ENCODE measurements around the gene ITPR3.

Gene ITPR3

DNA sequence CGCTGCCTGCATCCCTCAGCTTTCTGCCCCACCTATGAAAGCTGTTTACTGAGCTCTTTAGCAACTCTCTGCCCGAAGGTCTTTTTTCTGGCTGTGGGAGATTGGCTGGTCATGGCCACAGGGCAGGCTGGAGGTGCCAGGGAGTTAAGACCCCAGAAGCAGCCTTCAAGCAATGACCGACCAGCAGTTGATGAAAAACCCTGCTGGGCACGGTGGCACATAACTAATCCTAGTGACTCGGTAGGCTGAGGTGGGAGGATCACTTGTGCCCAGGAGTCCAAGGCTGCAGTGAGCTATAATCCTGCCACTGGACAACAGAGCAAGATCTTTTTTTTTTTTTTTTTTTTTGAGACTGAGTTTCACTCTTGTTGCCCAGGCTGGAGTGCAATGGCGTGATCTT, 20.4 kb upstream of the ITPR3 start:
- Histone ChIP-seq H3K27me3 (ENCODE audit: control insufficient read depth in 3 of 3, insufficient read depth in 3 of 3, low read depth in 1 of 3, low read length in 3 of 3) (no peaks in the 10 kb centered on the region), H3K79me1 (ENCODE audit: low read depth, low read length) (peaks cover 2% of the 10 kb centered on the region), H3K4me3 (ENCODE audit: low read length in 2 of 2) (no peak overlapping the region), H4K8ac (ENCODE audit: low read depth, low read length) (no peak overlapping the region), H3K23ac (ENCODE audit: low read depth, low read length, poor library complexity) (no peak overlapping the region), H3K36me3 (replicated peaks in 1 of 2; ENCODE audit: control insufficient read depth in 2 of 2, insufficient read depth in 2 of 2, low read length in 2 of 2) (no peaks in the 10 kb centered on the region), H4K91ac (ENCODE audit: low read depth, low read length, poor library complexity) (no peak overlapping the region), H3K14ac (ENCODE audit: low read length) (no peak overlapping the region), H3K4me2 (ENCODE audit: insufficient read depth, low read length, poor library complexity, severe bottlenecking) (no peak overlapping the region), H2BK5ac (ENCODE audit: low read length) (no peak overlapping the region), H2BK12ac (ENCODE audit: low read length) (peak overlapping the region; percentile 22), H2BK15ac (ENCODE audit: low read length) (no peak overlapping the region), H2BK120ac (ENCODE audit: low read depth, low read length) (no peak overlapping the region), H2AFZ (ENCODE audit: low read length) (no peak overlapping the region), H2AK5ac (ENCODE audit: low read depth, low read length) (no peak overlapping the region), H3K27ac (replicated peaks; ENCODE audit: low read length) (no peak overlapping the region), H3K4me1 (ENCODE audit: control insufficient read depth in 2 of 2, insufficient read depth in 1 of 2, low read depth in 1 of 2, low read length in 2 of 2) (peaks cover 0 to 4% of the 10 kb centered on the region in 2 donors), H3K4ac (ENCODE audit: low read length) (no peak overlapping the region), H3K9ac (ENCODE audit: low read depth, low read length, poor library complexity) (no peak overlapping the region), H3K18ac (ENCODE audit: low read length) (no peak overlapping the region), H3K9me3 (replicated peaks in 1 of 2; ENCODE audit: control insufficient read depth in 2 of 2, insufficient read depth in 1 of 2, low read depth in 1 of 2, low read length in 2 of 2) (peaks cover 0 to 1% of the 10 kb centered on the region in 2 donors)
- WGBS, 2 donors (ENCODE audit: extremely low coverage in 2 of 2, insufficient read length in 2 of 2, insufficient replicate concordance in 1 of 2): no CpG with 5 or more reads among the region's 6 CpGs
- no peak for DNase-seq (ENCODE audit: low spot score)

DNA sequence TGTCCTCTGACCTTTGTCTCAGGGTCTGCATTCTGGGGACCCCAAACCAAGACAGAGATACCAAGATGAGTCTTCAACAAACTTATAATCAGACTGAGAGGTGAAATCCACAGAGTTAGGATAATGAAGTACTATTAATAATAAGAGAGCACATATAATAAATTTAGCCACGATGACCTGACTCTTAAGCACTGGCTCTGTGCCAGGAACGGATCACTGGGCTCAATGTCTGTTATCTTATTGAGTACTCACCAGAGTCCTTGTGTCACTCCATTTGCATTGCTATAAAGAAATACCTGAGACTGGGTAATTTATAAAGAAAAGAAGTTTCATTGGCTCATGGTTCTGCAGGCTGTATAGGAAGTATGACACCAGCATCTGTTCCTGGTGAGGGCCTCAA, 18.9 kb upstream of the ITPR3 start:
- Histone ChIP-seq H3K4me3 (ENCODE audit: low read length in 2 of 2) (no peak overlapping the region), H2AFZ (ENCODE audit: low read length) (no peak overlapping the region), H4K91ac (ENCODE audit: low read depth, low read length, poor library complexity) (no peak overlapping the region), H3K23ac (ENCODE audit: low read depth, low read length, poor library complexity) (no peak overlapping the region), H2BK120ac (ENCODE audit: low read depth, low read length) (no peak overlapping the region), H4K8ac (ENCODE audit: low read depth, low read length) (no peak overlapping the region), H2BK5ac (ENCODE audit: low read length) (no peak overlapping the region), H3K4me1 (ENCODE audit: control insufficient read depth in 2 of 2, insufficient read depth in 1 of 2, low read depth in 1 of 2, low read length in 2 of 2) (peaks cover 3 to 7% of the 10 kb centered on the region in 2 donors), H3K4me2 (ENCODE audit: insufficient read depth, low read length, poor library complexity, severe bottlenecking) (no peak overlapping the region), H3K18ac (ENCODE audit: low read length) (no peak overlapping the region), H2AK5ac (ENCODE audit: low read depth, low read length) (no peak overlapping the region), H3K27me3 (ENCODE audit: control insufficient read depth in 3 of 3, insufficient read depth in 3 of 3, low read depth in 1 of 3, low read length in 3 of 3) (no peaks in the 10 kb centered on the region), H3K9ac (ENCODE audit: low read depth, low read length, poor library complexity) (no peak overlapping the region), H3K14ac (ENCODE audit: low read length) (no peak overlapping the region), H2BK12ac (ENCODE audit: low read length) (no peak overlapping the region), H3K36me3 (replicated peaks in 1 of 2; ENCODE audit: control insufficient read depth in 2 of 2, insufficient read depth in 2 of 2, low read length in 2 of 2) (no peaks in the 10 kb centered on the region), H3K9me3 (replicated peaks in 1 of 2; ENCODE audit: control insufficient read depth in 2 of 2, insufficient read depth in 1 of 2, low read depth in 1 of 2, low read length in 2 of 2) (peaks cover 0 to 1% of the 10 kb centered on the region in 2 donors), H2BK15ac (ENCODE audit: low read length) (no peak overlapping the region), H3K27ac (replicated peaks; ENCODE audit: low read length) (no peak overlapping the region), H3K79me1 (ENCODE audit: low read depth, low read length) (peaks cover 2% of the 10 kb centered on the region), H3K4ac (ENCODE audit: low read length) (no peak overlapping the region)
- no peak for DNase-seq (ENCODE audit: low spot score)
- WGBS, 2 donors (ENCODE audit: extremely low coverage in 2 of 2, insufficient read length in 2 of 2, insufficient replicate concordance in 1 of 2): no CpG with 5 or more reads among the region's 2 CpGs

DNA sequence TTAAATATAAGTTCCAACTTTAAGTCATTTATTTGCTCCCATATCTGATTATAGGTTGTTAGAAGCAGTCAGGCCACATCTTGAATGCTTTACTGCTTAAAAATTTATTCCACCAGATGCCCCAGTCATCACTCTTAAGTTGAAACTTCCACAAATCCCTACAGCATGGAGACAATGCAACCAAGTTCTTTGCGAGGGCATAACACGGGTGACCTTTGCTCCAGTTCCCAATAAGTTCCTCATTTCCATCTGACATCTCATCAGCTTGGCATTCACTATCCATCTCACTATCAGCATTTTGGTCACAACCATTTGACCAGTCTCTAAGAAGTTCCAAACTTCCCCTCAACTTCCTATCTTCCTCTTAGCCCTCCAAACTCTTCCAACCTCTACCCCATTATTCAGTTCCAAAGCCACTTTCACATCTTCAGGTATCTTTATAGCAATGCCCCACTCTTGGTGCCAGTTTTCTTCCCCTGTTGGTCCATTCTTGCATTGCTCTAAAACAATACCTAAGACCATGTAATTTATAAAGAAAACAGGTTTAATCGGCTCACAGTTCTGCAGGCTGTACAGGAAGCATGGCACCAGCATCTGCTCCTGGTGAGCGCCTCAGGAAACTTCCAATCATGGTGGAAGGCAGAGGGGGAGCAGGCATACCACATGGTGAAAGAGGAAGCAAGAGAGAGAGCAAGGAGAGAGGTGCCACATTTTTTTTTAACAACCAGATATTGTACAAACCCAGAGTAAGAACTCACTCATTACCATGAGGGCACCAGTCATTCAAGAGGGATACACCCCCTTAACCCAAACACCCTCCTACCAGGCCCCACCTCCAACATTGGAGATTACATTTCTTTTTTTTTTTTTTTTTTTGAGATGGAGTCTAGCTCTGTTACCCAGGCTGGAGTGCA, 15.9 kb upstream of the ITPR3 start:
- Histone ChIP-seq H4K8ac (ENCODE audit: low read depth, low read length) (no peak overlapping the region), H3K27ac (replicated peaks; ENCODE audit: low read length) (no peak overlapping the region), H3K9me3 (replicated peaks in 1 of 2; ENCODE audit: control insufficient read depth in 2 of 2, insufficient read depth in 1 of 2, low read depth in 1 of 2, low read length in 2 of 2) (peaks cover 0 to 1% of the 10 kb centered on the region in 2 donors), H3K36me3 (replicated peaks in 1 of 2; ENCODE audit: control insufficient read depth in 2 of 2, insufficient read depth in 2 of 2, low read length in 2 of 2) (no peaks in the 10 kb centered on the region), H3K79me1 (ENCODE audit: low read depth, low read length) (peaks cover 2% of the 10 kb centered on the region), H3K4me1 (ENCODE audit: control insufficient read depth in 2 of 2, insufficient read depth in 1 of 2, low read depth in 1 of 2, low read length in 2 of 2) (peaks cover 16 to 33% of the 10 kb centered on the region in 2 donors), H2BK5ac (ENCODE audit: low read length) (no peak overlapping the region), H3K9ac (ENCODE audit: low read depth, low read length, poor library complexity) (no peak overlapping the region), H4K91ac (ENCODE audit: low read depth, low read length, poor library complexity) (no peak overlapping the region), H2AK5ac (ENCODE audit: low read depth, low read length) (no peak overlapping the region), H2AFZ (ENCODE audit: low read length) (no peak overlapping the region), H3K23ac (ENCODE audit: low read depth, low read length, poor library complexity) (no peak overlapping the region), H2BK12ac (ENCODE audit: low read length) (no peak overlapping the region), H3K14ac (ENCODE audit: low read length) (no peak overlapping the region), H2BK120ac (ENCODE audit: low read depth, low read length) (no peak overlapping the region), H3K4me2 (ENCODE audit: insufficient read depth, low read length, poor library complexity, severe bottlenecking) (no peak overlapping the region), H3K18ac (ENCODE audit: low read length) (no peak overlapping the region), H3K27me3 (ENCODE audit: control insufficient read depth in 3 of 3, insufficient read depth in 3 of 3, low read depth in 1 of 3, low read length in 3 of 3) (no peaks in the 10 kb centered on the region), H2BK15ac (ENCODE audit: low read length) (no peak overlapping the region), H3K4ac (ENCODE audit: low read length) (no peak overlapping the region), H3K4me3 (ENCODE audit: low read length in 2 of 2) (no peak overlapping the region)
- DNase-seq (ENCODE audit: low spot score): no peak
- no CpG with 5 or more reads among the region's 4 CpGs for WGBS, 2 donors (ENCODE audit: extremely low coverage in 2 of 2, insufficient read length in 2 of 2, insufficient replicate concordance in 1 of 2)

DNA sequence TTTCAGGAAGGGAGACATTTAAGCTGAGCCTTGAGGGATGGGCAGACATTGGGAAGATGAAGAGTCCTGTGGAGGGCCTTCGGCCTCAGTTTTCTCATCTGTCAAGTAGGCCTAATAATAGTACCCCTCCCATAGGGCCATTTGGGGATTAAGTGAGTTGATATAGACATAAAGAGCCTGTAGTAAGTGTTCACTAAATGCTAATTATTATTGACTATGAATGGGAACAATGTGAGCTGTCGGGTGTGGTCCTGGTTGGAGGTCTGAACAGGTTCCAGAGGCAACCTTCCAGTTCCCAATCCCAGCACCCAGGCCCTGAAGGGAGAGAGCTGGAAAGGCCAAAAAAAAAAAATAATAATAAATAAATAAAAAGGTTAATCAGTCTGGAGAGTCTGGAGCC, 14.5 kb upstream of the ITPR3 start:
- WGBS, 2 donors (ENCODE audit: extremely low coverage in 2 of 2, insufficient read length in 2 of 2, insufficient replicate concordance in 1 of 2): no CpG with 5 or more reads among the region's 2 CpGs

More for the DNA sequence above, 14.5 kb upstream of the ITPR3 start:
- no peak overlapping the region for H2BK15ac ChIP-seq (ENCODE audit: low read length)
- H3K79me1 ChIP-seq (ENCODE audit: low read depth, low read length): peaks cover 2% of the 10 kb centered on the region
- H2AK5ac ChIP-seq (ENCODE audit: low read depth, low read length): no peak overlapping the region
- H2BK12ac ChIP-seq (ENCODE audit: low read length): no peak overlapping the region
- no peak overlapping the region for H2AFZ ChIP-seq (ENCODE audit: low read length)
- no peaks in the 10 kb centered on the region for H3K36me3 ChIP-seq (replicated peaks in 1 of 2; ENCODE audit: control insufficient read depth in 2 of 2, insufficient read depth in 2 of 2, low read length in 2 of 2)
- no peaks in the 10 kb centered on the region for H3K27me3 ChIP-seq (ENCODE audit: control insufficient read depth in 3 of 3, insufficient read depth in 3 of 3, low read depth in 1 of 3, low read length in 3 of 3)
- no peak overlapping the region for H2BK120ac ChIP-seq (ENCODE audit: low read depth, low read length)
- no peak overlapping the region for H3K23ac ChIP-seq (ENCODE audit: low read depth, low read length, poor library complexity)
- no peak overlapping the region for H3K4ac ChIP-seq (ENCODE audit: low read length)
- no peak overlapping the region for H4K8ac ChIP-seq (ENCODE audit: low read depth, low read length)
- no peak overlapping the region for H4K91ac ChIP-seq (ENCODE audit: low read depth, low read length, poor library complexity)
- no peak for DNase-seq (ENCODE audit: low spot score)
- no peak overlapping the region for H2BK5ac ChIP-seq (ENCODE audit: low read length)
- no peak overlapping the region for H3K4me3 ChIP-seq (ENCODE audit: low read length in 2 of 2)
- H3K9me3 ChIP-seq (replicated peaks in 1 of 2; ENCODE audit: control insufficient read depth in 2 of 2, insufficient read depth in 1 of 2, low read depth in 1 of 2, low read length in 2 of 2): peaks cover 0 to 1% of the 10 kb centered on the region in 2 donors
- H3K4me2 ChIP-seq (ENCODE audit: insufficient read depth, low read length, poor library complexity, severe bottlenecking): no peak overlapping the region
- no peak overlapping the region for H3K9ac ChIP-seq (ENCODE audit: low read depth, low read length, poor library complexity)
- H3K27ac ChIP-seq (replicated peaks; ENCODE audit: low read length): no peak overlapping the region
- H3K14ac ChIP-seq (ENCODE audit: low read length): no peak overlapping the region
- H3K4me1 ChIP-seq (ENCODE audit: control insufficient read depth in 2 of 2, insufficient read depth in 1 of 2, low read depth in 1 of 2, low read length in 2 of 2): peaks cover 28 to 47% of the 10 kb centered on the region in 2 donors
- H3K18ac ChIP-seq (ENCODE audit: low read length): no peak overlapping the region

Data from neuronal stem cell (in vitro differentiated cells).